ENCODE data around the gene WRNIP1.
A peak's percentile ranks its signal among the peaks of the same experiment; 100 is the strongest.

Gene WRNIP1

DNA sequence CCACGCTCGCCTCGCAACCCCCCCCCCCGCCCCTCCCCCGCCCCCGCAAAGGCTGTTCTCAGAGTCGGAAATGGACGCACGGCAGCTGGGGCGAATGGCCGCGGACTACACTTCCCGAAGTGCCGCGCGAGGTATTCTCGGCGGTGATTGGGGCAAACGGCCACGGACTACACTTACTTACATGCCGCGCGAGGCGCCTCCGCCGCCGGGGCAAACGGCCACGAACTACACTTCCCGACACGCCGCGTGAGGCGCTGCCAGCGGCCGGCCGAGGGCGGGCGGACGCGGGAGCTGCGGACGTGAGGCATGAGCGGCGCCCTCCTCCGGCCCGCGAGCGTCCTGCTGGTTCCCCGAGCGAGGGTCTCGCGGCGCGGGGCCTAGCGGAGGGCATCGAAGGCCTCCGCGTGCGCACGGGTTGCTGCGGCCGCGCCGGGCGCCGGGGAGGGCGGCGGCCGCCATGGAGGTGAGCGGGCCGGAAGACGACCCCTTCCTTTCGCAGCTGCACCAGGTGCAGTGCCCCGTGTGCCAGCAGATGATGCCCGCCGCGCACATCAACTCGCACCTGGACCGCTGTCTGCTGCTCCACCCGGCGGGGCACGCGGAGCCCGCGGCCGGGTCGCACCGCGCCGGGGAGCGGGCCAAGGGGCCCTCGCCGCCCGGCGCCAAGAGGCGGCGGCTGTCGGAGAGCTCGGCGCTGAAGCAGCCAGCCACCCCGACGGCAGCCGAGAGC, at the start of gene WRNIP1:
Gene WRNIP1, plus strand, starts transcription at position 228 of the 730 bp plus-strand sequence. Its CDS starts 230 bp downstream, at position 458.
- DNase-seq (ENCODE audit: low spot score) = peak; percentile 99

DNA sequence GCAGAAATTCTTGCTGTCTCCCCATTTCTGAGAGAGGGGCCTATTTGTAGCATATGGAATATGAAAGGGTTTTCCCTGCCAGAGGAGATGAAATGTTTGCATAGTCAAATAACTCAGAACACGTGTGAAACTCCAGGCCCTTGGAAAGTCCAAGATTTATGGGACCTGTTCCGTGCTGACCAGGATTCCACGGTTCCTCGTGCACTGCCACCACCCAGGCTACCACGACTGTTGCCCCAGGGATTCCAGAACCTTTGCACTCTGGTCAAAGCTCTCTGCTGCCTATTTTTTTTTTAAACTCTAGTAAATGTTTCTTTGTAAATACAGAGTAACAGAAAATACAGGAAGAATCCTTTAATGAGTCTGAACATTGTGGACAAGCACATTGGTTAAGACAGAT, 49.5 kb upstream of the WRNIP1 start:
- no peak for DNase-seq (ENCODE audit: low spot score)

DNA sequence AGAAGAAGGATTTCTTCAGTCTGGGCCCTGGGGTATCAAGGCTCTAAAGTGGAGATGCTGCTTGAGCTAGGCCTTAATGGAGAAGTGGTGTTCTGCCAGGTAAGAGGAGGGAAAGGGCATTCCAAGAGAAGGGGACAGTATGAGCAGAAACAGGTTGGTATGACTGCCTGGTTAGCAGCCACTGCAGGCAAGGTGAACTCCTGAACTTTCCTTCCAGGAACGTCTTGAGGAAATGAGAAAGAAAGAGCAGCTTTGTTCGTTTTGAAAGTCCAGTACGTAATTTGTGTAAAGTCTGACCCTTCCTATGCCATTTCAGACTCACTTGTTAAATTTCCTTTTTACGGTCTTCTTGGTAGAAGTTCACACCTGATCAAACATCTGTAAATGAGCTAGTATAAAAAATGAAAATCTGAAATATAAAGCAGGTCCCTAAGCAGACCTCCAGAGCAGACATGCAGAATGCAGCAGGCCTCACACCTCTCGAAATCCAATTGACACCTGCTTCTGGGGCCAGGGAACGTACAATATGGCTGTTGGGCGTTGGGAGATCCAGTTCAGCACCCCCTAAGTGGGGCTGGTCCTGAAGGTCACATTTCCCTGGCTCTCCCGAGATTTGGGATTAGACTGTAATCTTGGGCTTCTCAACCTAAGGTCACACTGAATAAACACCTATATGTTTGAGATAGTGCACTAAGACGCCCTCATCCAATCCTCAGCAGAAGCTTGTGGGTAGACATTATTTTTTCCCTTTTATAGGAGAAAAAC, 48.1 kb upstream of the WRNIP1 start:
- no peak for DNase-seq (ENCODE audit: low spot score)

DNA sequence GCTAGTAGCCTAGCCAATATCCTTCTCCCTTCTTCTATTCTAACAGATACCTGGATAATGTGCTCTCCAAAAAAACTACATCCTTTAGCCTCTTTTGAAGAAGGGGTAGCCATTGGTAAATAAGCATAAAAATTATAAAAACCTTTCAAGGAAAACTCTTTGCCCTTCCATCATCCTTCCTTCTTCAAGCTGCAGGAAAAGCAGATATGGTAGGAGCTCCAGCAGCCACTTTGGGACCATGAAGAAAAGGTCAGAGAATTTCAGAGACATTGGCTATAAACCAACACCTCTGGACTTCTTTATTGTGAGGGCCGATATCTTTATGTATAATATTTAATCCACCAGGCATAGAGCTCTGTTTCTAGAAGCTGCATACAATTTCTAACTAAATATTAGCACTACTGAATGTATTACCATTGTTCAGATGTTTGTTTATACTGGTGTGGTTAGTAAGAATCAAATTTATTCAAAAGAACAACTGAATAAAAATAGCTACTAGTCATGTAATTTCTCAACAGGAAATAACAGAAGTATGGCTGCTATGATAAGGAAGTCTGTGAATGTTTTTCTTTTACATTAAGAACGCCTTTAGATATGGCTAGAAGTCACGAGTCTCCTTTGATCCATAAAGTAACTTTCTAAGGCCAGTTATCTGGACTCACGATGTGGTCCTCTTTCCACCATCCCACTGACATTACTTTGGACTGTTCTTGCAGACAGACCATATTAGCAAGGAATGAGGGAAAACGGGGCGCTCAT, 46.7 kb upstream of the WRNIP1 start:
- DNase-seq (ENCODE audit: low spot score) = no peak

DNA sequence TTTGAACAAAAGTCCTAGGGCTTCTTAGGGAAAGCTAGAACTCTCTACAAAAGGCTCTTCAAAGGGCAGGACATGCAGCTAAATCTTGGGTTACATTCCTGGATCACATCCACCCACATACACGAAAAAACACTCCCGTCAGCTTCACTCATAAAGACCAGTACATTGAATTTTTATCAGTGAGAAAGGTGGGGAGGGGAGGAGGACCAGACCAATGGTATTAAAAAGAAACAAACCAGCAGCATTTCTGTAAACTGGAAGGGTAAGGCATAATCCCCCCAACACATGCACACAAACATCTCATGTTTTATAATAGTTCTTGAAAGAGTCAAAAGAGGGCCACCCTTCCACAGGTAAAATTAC, 46.1 kb upstream of the WRNIP1 start:
- no peak for DNase-seq (ENCODE audit: low spot score)

DNA sequence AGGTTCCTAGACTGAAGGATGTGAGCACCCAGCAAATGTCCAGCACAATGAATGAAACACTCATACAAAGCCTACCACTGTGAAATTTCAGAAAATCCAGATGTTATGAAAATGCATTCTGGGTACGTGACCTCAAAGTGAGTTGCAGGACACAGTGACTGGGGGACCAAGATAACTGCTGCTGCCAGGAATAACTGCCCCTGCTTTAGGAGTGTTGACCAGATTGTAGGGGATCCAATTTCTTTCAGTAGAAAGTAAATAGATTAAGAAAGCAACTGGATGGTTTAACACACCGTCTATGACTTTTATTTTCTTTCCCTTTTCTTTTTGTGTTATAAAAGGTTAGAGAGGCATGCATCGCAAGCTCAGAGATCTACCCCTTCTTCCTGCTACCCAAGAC, 44.0 kb upstream of the WRNIP1 start:
- DNase-seq (ENCODE audit: low spot score) = no peak

DNA sequence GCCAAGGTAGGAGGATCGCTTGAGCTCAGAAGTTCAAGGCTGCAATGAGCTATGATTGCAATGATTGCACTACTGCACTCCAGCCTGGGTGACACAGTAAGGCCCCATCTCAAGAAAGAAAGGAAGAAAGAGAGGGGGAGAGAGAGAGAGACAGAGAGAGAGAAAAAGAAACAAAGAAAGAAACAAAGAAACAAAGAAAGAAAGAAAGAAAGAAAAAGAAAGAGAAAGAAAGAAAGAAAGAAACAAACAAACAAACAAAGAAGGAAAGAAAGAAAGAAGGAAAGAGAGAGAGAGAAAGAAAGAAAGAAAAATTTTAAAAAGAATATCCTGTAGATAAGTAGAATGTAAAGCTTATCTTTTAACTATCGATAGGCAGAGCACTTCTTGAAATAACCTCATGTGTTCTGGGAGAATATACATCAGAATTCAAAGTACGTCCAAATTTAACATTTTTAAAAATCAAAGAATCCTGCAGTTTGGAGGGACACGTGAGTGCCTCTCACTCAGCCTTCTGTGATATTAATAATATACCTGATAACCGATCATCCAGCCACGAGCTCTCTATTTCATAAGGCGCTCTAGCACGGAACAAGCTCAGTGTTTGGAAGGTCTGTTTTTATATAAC, 39.7 kb upstream of the WRNIP1 start:
- no peak for DNase-seq (ENCODE audit: low spot score)

DNA sequence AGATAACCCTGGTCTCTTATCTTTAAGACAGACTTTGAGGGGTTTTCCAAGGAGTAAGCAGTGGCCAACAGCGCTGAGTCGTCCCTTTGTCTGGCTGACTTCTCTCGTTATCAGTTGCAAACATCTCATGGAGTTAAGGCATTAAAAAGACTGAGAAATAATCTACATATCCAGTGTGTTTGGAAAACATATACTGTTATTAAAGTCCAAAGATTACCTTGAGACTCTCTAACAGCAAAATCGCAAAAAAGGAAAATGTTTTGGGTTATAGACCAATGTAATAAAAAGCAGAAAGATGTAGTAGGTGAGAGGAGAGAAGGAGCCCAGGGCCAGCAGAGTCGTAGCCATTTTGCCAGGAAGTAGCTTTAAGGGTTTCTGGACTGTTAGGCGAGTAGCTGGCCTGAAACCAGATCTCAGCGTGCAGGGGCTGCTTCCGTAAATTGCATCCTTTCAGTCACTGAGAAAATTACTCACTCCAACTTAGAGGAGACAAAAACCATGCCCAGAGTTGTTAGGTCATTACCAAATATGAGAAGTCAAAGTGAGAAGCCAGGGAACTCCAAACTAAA, 39.1 kb upstream of the WRNIP1 start:
- no peak for DNase-seq (ENCODE audit: low spot score)

DNA sequence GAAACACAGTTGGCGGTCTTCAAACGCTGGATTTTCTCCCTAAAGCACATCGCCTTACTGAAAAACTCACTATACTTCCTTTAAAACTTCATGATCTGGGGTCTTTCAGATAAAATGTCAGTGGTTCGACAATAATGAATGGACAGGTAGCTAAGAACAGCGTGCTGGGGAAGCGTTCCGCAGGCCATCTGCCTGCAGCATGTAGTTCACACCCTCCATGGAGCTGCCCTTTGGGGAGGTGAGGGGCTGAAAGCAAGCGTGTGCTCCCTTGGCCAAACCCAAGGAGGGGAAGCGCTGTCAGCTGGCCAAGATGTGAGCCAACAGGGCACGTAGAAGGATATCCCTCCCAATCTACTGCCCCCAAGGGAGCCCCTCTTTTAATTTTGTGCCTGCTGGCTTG, 35.3 kb upstream of the WRNIP1 start:
- no peak for DNase-seq (ENCODE audit: low spot score)

DNA sequence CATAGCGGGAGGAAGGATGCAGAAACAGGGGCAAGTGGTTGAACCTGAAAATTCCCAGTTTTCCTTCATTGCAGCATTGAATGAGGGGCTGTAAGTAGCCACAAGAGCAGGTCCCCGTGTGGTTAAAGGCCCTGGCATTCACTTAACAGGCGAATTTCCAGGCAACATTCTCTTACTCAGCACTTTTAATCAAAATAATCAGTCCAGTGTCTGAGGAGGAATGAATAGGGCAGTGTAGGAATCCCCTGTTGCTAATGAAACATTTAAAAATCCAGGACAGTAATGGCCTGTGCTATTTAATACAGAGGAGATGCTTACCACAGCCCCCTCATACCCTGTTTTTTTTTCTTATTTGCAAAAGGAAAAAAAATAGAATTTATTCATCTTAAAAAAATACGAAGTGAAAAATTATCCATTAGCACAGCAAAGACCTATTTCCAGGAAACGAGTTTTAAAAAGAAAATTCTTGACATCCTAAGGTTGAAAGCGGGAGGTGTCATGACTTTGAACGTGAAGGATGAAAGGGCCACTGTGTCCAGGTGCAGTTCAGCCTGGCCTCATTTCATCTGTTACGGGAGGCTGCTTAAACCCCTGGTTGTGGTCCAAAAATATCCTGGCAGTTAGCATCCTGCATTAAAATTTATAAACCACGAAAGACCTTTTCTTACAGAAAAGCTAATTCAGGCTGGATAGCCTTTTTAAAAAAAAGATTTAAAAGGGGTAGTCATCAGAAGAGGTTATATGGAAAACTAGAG, 34.7 kb upstream of the WRNIP1 start:
- peak; percentile 86 for DNase-seq (ENCODE audit: low spot score)

DNA sequence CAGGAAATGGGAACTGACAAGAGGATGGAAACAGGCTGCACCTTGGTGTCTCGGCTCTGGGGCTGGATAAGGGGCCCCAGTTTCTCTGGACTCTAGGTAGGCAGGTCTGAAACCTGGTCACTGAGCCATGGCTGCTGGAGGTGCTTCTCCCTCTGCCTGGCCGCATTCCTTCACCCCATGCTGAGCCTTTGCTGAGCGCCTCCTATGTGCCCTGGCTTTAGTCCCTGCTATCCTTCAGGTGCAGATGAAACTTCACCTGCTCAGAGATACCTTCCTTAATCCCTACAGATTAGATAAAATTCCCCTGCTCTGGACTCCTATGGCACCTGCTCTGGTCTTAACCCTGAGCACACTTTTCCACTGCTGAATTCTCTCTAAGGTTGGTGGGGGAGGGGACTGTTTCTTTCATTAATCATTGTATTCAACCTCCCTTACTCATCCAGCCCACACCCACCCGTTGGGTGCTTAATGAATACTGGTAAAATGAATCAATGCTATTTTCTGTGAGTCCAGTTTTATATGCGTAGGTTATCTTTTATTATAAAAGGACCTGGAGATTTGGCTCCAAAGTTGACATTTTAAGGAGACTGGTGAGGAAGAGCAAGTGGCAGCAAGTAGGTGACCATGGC, 33.8 kb upstream of the WRNIP1 start:
- DNase-seq (ENCODE audit: low spot score) = no peak

DNA sequence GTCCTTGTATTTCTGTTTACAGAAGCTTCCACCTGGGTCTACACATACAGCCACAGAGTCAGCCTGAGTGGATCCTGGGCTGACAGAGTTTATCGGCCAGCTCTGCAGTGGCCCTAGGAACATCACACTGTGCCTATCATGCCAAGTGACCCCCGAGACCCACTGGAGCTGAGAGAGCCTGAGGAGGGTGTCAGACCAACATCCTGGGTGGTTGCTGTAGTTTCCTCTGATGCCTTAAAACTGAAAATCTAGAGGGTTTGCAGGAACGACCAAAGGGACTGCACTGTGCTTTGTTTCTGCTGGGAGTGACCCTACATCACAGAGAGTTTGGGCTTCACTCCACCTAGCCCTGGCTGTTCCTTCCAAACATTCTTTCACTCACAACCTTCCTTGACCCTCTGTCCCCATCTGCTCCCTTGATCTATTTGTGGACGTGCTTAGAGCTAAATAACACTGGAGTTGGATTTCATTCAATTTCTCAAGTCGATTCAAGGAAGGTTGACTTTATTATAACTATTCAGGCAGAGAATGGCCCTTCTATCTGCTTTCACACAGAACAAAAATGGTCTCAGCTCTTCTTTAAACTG, 32.6 kb upstream of the WRNIP1 start:
- DNase-seq (ENCODE audit: low spot score) = no peak

DNA sequence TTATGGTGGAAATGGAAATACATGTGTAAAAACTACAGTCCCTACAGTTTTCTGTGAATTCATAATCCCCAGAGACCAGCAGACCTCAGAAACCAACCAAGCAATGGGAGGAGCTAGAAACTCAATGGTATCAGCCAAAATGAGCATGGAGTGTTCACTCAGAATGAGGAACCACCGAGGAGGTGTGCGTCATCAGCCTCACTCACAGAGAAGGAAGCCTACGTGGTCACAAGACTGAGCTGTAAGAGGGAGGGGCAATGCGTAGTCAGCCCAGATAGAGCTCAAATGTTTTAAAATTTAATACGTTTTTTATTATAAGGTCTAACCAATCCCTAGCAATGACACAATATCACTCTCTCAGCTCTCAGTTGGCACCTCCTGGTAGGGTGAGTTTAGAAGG, 31.9 kb upstream of the WRNIP1 start:
- peak; percentile 85 for DNase-seq (ENCODE audit: low spot score)

DNA sequence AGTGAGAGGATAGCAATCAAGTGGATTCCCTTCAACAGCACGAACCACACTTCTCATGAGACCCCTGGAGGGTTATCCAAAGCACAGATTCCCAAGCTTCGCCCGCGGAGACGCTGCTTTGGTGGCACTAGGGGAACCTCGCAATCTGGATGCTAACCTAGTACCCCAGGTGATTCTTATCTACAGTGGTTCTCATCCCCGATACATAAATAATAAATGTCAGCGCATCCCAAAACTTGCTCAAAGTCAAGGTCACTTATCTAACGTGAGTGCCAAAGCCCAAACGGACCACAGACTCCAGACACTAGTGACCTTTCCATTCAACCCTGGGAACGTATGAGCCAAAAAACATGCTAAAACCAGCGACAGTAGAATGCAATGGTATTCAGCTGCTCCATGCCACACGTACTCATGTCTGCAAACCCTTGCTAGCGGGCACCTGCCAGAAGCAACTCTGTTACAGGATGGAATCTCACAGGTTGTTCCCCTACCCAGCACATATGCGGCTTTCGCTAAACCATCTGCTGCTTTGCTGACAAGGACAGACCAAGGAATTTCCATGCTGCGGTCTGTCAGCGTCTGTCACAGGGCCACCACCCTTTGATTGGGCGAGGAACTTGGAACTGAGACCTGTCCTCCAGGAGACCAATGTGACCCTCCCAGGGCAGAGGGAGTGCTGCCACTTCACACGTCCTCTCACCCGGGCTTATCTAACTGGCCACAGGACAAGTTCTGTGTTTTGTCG, 31.3 kb upstream of the WRNIP1 start:
- no peak for DNase-seq (ENCODE audit: low spot score)

DNA sequence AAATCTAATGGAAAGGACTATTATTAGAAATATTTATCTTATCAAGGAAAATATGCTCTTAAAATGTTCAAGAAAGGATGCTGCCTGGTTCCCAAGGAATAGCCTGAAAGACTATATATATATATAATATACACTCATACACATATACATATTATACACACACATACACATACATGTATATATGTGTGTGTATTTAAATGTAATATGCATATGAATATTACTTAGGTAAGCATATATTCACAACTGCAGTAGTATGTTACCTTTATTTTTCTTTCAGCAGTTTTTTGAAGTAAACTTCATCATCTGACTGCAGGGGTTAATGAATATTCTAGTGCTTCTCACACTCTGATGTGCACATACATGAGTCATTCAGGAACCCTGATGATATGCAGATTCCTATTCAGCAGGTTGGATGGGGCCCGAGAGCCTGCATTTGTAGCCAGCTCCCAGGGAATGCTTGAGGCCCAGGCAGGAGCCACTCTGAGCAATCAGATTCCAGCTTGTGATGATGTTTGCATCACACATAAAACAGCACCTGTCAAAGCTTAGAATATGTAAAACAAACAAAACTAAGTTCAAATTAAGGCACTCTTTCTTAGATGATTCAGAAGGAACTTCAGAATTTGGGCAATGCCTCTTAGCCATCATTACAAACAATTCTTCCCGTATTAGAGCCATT, 30.6 kb upstream of the WRNIP1 start:
- no peak for DNase-seq (ENCODE audit: low spot score)

DNA sequence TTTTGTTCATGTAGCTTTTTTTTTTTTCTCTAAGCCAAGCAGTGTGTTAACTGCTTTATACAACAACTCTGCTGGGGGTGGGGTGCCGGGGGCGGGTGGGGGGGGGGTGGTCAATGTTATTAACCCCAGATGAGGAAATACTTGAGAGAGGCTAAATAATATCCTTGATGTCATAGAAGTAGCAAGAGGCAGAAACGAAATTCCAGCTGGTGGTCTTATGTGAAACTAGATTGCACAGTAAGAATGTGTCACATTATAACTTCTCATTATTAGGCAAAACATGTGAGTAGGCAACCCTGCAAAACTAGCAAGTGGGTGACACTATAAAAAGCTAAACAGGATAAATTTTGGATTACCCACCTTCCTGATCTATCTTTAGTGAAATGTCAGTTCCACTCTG, 27.3 kb upstream of the WRNIP1 start:
- DNase-seq (ENCODE audit: low spot score) = no peak

DNA sequence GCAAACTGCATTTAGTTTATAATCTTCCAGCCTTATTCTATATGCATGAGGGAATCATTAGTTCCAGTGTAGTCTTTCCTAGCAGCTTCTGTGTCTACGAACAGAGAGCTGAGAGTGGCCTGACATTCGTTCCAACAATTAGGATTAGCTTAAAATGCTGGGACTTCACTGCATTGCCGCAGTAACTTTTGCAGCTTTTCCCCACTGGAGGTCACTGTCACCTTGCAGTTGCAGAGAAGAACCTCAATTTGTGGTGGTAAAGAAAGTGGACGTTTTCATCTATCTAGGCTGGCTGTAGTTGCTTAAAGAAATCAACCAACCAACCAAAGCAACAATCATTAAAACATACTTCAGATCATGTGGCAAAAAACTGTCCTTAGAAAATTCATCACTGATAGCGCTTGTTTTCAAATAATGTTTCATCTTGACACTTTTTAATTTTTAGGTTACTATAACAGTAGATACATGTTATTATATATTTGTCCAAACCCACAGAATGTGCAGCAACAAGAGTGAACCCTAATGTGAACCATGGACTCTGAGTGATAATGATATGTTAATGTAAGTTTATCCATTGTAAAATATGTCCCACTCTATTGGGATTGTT, 26.7 kb upstream of the WRNIP1 start:
- DNase-seq (ENCODE audit: low spot score) = peak; percentile 88

DNA sequence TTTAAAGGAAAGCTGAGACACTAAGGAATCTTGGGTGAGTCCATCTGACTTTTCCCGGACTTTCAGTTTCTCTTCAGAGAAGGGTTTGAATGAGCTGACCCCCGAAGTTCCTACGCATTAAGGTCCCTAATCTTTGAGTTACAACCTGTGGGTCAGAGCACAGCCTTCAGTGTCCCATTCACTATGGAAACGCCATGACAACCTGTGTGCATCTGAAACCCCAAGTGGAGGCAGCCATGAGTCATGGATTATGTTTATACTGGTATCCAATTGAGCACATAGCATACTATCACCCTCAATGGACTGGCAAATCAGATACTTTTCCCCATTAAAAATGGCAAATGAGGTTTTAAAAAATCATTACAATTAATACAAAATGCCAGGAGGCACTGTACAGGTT, 25.9 kb upstream of the WRNIP1 start:
- DNase-seq (ENCODE audit: low spot score) = no peak

DNA sequence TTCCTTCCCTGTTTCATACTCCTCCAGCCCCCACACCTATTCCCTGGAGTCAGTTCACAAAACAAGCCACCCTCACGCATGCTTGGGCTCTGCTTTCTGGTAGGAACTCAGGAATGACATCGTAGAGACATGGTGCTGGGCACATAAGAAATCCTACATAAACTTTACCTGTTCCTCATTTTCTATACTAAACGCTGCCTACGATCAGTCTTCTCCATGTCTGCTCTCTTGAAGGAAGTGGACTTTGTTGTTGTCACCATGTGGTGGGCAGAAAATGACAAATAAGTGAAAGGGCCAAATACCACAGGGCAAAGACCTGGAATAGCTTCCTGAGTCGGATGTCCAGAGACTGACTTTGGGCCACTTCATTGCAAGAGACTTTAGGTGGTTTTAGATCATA, 24.6 kb upstream of the WRNIP1 start:
- DNase-seq (ENCODE audit: low spot score) = no peak
